ENCODE data around the gene STAB1. TPM values are rescaled to one million over a fixed set of nuclear protein-coding genes. Genes with fewer than 3 reads are reported as not detected.

The STAB1 gene
- total and polyA plus RNA-seq, 7 donors, result 15.9 to 47.5 (median 29.0) TPM

- WGBS, 3 donors, result 84 to 88% (median 85%) methylated on average over 23 of the region's 23 CpGs
- Histone ChIP-seq H3K9me3 (no peaks in the 10 kb centered on the region), H3K4me3 (no peak overlapping the region), H3K4me1 (peaks cover 18% of the 10 kb centered on the region), H3K27ac (no peak overlapping the region), H3K36me3 (ENCODE audit: insufficient read depth in 1 of 2, low read depth in 1 of 2) (peaks cover 4 to 87% of the 10 kb centered on the region in 2 donors), H3K27me3 (ENCODE audit: insufficient read depth in 3 of 3, low read length in 2 of 3) (no peaks in the 10 kb centered on the region)
- DNase-seq (peak; percentile 33 to 67), ATAC-seq (no peak)
- TF ChIP-seq CTCF (IDR thresholded peaks at IDR 0.05), result peak; percentile 35
- intact Hi-C loops (cut with DNase I), result loop anchor here in 1 of 2 donors (10.0 kb wide), 1 partner anchor 193 kb away; no protein-coding TSS in a partner anchor
Observed at GRCh38 chr3:52481819-52482521, 13.2 kb upstream of the STAB1 start.

- Histone ChIP-seq H3K9me3 (no peaks in the 10 kb centered on the region), H3K4me3 (no peak overlapping the region), H3K4me1 (peaks cover 18% of the 10 kb centered on the region), H3K36me3 (ENCODE audit: insufficient read depth in 1 of 2, low read depth in 1 of 2) (peaks cover 4 to 87% of the 10 kb centered on the region in 2 donors), H3K27me3 (ENCODE audit: insufficient read depth in 3 of 3, low read length in 2 of 3) (no peaks in the 10 kb centered on the region), H3K27ac (peak overlapping the region; percentile 68)
- 86 to 89% (median 87%) methylated on average over 14 of the region's 14 CpGs for WGBS, 3 donors
- peak in 3 of 4 donors; percentile 3 to 26 (median 21) for ATAC-seq
- TF ChIP-seq CTCF (IDR thresholded peaks at IDR 0.05), result no peak
- DNase-seq, result peak in 1 of 2 donors; percentile 17
- intact Hi-C loops (cut with DNase I), result loop anchor here in 1 of 2 donors (10.0 kb wide), 1 partner anchor 192 kb away; no protein-coding TSS in a partner anchor
Observed at GRCh38 chr3:52483081-52483480, 12.1 kb upstream of the STAB1 start.

GRCh38 chr3:52483577-52484381 lies 11.4 kb upstream of the STAB1 start:
- Histone ChIP-seq H3K4me1 (peaks cover 18% of the 10 kb centered on the region), H3K36me3 (ENCODE audit: insufficient read depth in 1 of 2, low read depth in 1 of 2) (peaks cover 4 to 87% of the 10 kb centered on the region in 2 donors), H3K27ac (peak overlapping the region; percentile 68), H3K9me3 (no peaks in the 10 kb centered on the region), H3K4me3 (no peak overlapping the region), H3K27me3 (ENCODE audit: insufficient read depth in 3 of 3, low read length in 2 of 3) (no peaks in the 10 kb centered on the region)
- peak in 1 of 2 donors; percentile 33 for DNase-seq
- no peak for TF ChIP-seq CTCF (IDR thresholded peaks at IDR 0.05)
- ATAC-seq, result peak; percentile 56 to 80 (median 70)
- 39 to 58% (median 43%) methylated on average over 13 of the region's 13 CpGs for WGBS, 3 donors
- intact Hi-C loops (cut with DNase I), result loop anchor here in 1 of 2 donors (10.0 kb wide), 1 partner anchor 191 kb away; no protein-coding TSS in a partner anchor

- H3K36me3 ChIP-seq (ENCODE audit: insufficient read depth in 1 of 2, low read depth in 1 of 2), result peaks cover 4 to 87% of the 10 kb centered on the region in 2 donors
- peaks cover 23% of the 10 kb centered on the region for H3K4me1 ChIP-seq
- WGBS, 3 donors, result 59 to 72% (median 62%) methylated on average over 9 to 10 of the region's 10 CpGs
- H3K27me3 ChIP-seq (ENCODE audit: insufficient read depth in 3 of 3, low read length in 2 of 3), result no peaks in the 10 kb centered on the region
- intact Hi-C loops (cut with DNase I), result loop anchor here in 1 of 2 donors (10.0 kb wide), 1 partner anchor 190 kb away; no protein-coding TSS in a partner anchor
- peak; percentile 17 to 70 (median 50) for ATAC-seq
- TF ChIP-seq CTCF (IDR thresholded peaks at IDR 0.05), result no peak
- DNase-seq, result peak in 1 of 2 donors; percentile 21
- no peaks in the 10 kb centered on the region for H3K9me3 ChIP-seq
- H3K4me3 ChIP-seq, result no peak overlapping the region
- H3K27ac ChIP-seq, result peak overlapping the region; percentile 68
Observed at GRCh38 chr3:52484680-52485461, 10.3 kb upstream of the STAB1 start.

Data from psoas muscle (tissue), 8 donors.